NCI-H1105 (cell line): Measurements from ENCODE around the gene IL15RA.
"Not testable (repeated sequence)": the region's sequence is repeated elsewhere in the genome, so short reads cannot be mapped to it uniquely, and the experiment has no call there.

Experiments used
- DNase-seq: peaks from one replicate; lab custom pipeline; 2025; lab: John Stamatoyannopoulos, UW

IL15RA gene

GRCh38 chr10:5949009-5949759 is 28.2 kb downstream of the IL15RA start:
- DNase-seq: no peak

- DNase-seq: no peak
Observed at GRCh38 chr10:5948208-5948585, 29.1 kb downstream of the IL15RA start.

GRCh38 chr10:5947471-5948207 is 29.7 kb downstream of the IL15RA start:
- DNase-seq: no peak

GRCh38 chr10:5946786-5947185 is 30.6 kb downstream of the IL15RA start:
- DNase-seq: no peak

GRCh38 chr10:5946419-5946775 is 30.9 kb downstream of the IL15RA start:
- not testable (repeated sequence) for DNase-seq

GRCh38 chr10:5945561-5946418 is 31.6 kb downstream of the IL15RA start:
- DNase-seq: no peak

GRCh38 chr10:5945190-5945509 is 32.2 kb downstream of the IL15RA start:
- DNase-seq: no peak

- no peak for DNase-seq
Observed at GRCh38 chr10:5944389-5945189, 32.8 kb downstream of the IL15RA start.

- no peak for DNase-seq
Observed at GRCh38 chr10:5943536-5943935, 33.8 kb downstream of the IL15RA start.

GRCh38 chr10:5942474-5942873 is 34.9 kb downstream of the IL15RA start:
- no peak for DNase-seq

GRCh38 chr10:5942001-5942400 is 35.3 kb downstream of the IL15RA start:
- no peak for DNase-seq

- no peak for DNase-seq
Observed at GRCh38 chr10:5941579-5941978, 35.8 kb downstream of the IL15RA start.

- DNase-seq: no peak
Observed at GRCh38 chr10:5940807-5941218, 36.5 kb downstream of the IL15RA start.

- DNase-seq: no peak
Observed at GRCh38 chr10:5938291-5938690, 39.1 kb downstream of the IL15RA start.

GRCh38 chr10:5937016-5937415 is 40.3 kb downstream of the IL15RA start:
- no peak for DNase-seq

- DNase-seq: no peak
Observed at GRCh38 chr10:5935628-5936027, 41.7 kb downstream of the IL15RA start.

- DNase-seq: no peak
Observed at GRCh38 chr10:5933909-5934546, 43.3 kb downstream of the IL15RA start.

GRCh38 chr10:5932345-5932744 is 45.0 kb downstream of the IL15RA start:
- no peak for DNase-seq

- DNase-seq: no peak
Observed at GRCh38 chr10:5930272-5930671, 47.1 kb downstream of the IL15RA start.

GRCh38 chr10:5929442-5929841 is 47.9 kb downstream of the IL15RA start:
- DNase-seq: no peak

GRCh38 chr10:5927306-5927705 is 50.0 kb downstream of the IL15RA start:
- no peak for DNase-seq

- no peak for DNase-seq
Observed at GRCh38 chr10:5924889-5925288, 52.5 kb downstream of the IL15RA start.
